Cardiac muscle cell (in vitro differentiated cells and primary cell): Measurements from ENCODE around the gene CR1L. TPM values are rescaled to one million over a fixed set of nuclear protein-coding genes. Genes with fewer than 3 reads are reported as not detected.
A peak's percentile ranks its signal among the peaks of the same experiment; 100 is the strongest.
"Not testable (repeated sequence)": the region's sequence is repeated elsewhere in the genome, so short reads cannot be mapped to it uniquely, and the experiment has no call there.

Experiments used
- DNase-seq, 2 donors: peaks; one replicate each; pipeline versions ENCODE4 v3.0.0 to v3.0.0-alpha.2; 2010 to 2017; ENCODE audit warnings: low read depth in 1 of 2, low spot score in 1 of 2
- H3K27ac ChIP-seq: fragments of 200-600 bp; sonication (generic); 2 replicates; pipeline ENCODE4 v1.5.1; 2016
- H3K27me3 ChIP-seq: fragments of 200-600 bp; sonication (generic); 2 replicates; pipeline ENCODE4 v1.6.0; 2016; ENCODE audit warnings: control low read depth
- H3K36me3 ChIP-seq: fragments of 200-600 bp; sonication (generic); 2 replicates; pipeline ENCODE4 v1.5.1; 2016; ENCODE audit warnings: control low read depth
- H3K4me1 ChIP-seq: fragments of 200-600 bp; sonication (generic); 2 replicates; pipeline ENCODE4 v1.8.1; 2017; ENCODE audit warnings: low read depth, mild to moderate bottlenecking, mixed run types
- H3K4me3 ChIP-seq: fragments of 200-600 bp; sonication (generic); 2 replicates; pipeline ENCODE4 v1.5.1; 2016; ENCODE audit warnings: mild to moderate bottlenecking
- H3K9me3 ChIP-seq: fragments of 200-600 bp; sonication (generic); 2 replicates; pipeline ENCODE4 v1.5.1; 2017; ENCODE audit warnings: low read depth, mild to moderate bottlenecking, control low read depth
- polyA plus RNA-seq: library from polyadenylated mRNA; unstranded; fragments of >200 nt; fragmentation: Nextera tagmentation; extraction: Ambion mirVana; gene quantifications from 2 replicates; pipeline ENCODE4 v1.2.1, GENCODE V29; 2016
- total RNA-seq: library from RNA; depleted of rRNA; stranded (reverse); fragments of >200 nt; gene quantifications from 2 replicates; pipeline ENCODE4 v1.2.3, GENCODE V29; 2016
- TF ChIP-seq, protein P1 (sequence below): IDR thresholded peaks from 2 replicates; pipeline ENCODE4 v1.5.1; 2012; ENCODE audit warnings: low read depth, mild to moderate bottlenecking, low read length

CR1L gene
- total and polyA plus RNA-seq, 2 experiments from 2014 or later: not detected

GRCh38 chr1:207631137-207631536 lies 13.8 kb upstream of the CR1L start:
- Histone ChIP-seq H3K9me3 (no peaks in the 10 kb centered on the region), H3K27ac (no peak overlapping the region), H3K27me3 (no peaks in the 10 kb centered on the region), H3K4me1 (no peaks in the 10 kb centered on the region), H3K4me3 (no peak overlapping the region), H3K36me3 (no peaks in the 10 kb centered on the region)
- DNase-seq: no peak
- TF ChIP-seq, protein P1, sequence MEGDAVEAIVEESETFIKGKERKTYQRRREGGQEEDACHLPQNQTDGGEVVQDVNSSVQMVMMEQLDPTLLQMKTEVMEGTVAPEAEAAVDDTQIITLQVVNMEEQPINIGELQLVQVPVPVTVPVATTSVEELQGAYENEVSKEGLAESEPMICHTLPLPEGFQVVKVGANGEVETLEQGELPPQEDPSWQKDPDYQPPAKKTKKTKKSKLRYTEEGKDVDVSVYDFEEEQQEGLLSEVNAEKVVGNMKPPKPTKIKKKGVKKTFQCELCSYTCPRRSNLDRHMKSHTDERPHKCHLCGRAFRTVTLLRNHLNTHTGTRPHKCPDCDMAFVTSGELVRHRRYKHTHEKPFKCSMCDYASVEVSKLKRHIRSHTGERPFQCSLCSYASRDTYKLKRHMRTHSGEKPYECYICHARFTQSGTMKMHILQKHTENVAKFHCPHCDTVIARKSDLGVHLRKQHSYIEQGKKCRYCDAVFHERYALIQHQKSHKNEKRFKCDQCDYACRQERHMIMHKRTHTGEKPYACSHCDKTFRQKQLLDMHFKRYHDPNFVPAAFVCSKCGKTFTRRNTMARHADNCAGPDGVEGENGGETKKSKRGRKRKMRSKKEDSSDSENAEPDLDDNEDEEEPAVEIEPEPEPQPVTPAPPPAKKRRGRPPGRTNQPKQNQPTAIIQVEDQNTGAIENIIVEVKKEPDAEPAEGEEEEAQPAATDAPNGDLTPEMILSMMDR: no peak

DNA sequence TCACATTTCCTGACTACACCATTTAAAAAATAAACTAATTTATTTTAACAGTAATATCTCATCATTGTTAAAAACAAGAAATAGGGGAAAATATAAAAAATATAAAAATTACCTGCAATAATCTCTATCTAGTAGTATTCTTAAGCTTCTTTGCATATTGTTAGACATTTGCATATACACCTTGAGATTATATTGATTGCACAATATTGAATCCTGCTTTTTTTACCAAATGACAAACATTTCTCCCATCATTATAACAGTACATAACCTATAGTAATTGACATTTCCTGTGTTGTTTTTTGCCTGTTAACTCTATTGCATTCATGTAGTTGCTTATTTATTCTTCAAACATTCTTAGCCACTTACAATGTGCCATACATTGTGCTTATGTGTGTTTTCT lies 11.7 kb upstream of the CR1L start:
- TF ChIP-seq, protein P1: no peak
- Histone ChIP-seq H3K36me3 (no peaks in the 10 kb centered on the region), H3K4me3 (no peak overlapping the region), H3K9me3 (no peaks in the 10 kb centered on the region), H3K4me1 (no peaks in the 10 kb centered on the region), H3K27me3 (no peaks in the 10 kb centered on the region), H3K27ac (no peak overlapping the region)
- no peak for DNase-seq

DNA sequence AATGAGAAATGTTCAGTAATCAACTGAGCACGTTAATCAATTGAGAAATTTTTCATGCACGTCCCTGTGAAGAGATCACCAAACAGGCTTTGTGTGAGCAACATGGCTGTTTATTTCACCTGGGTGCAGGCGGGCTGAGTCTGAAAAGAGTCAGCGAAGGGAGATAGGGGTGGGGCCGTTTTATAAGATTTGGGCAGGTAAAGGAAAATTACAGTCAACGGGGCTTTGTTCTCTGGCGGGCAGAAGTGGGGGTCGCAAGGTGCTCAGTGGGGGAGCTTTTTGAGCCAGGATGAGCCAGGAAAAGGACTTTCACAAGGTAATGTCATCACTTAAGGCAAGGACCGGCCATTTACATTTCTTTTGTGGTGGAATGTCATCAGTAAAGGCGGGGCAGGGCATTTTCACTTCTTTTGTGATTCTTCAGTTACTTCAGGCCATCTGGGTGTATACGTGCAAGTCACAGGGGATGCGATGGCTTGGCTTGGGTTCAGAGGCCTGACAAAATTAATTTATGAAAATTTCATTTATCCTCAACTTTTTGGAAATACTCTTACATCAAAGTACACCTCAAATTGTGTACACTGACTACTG lies 11.1 kb upstream of the CR1L start:
- not testable (repeated sequence) for DNase-seq, H3K27me3 ChIP-seq, H3K36me3 ChIP-seq, H3K27ac ChIP-seq, H3K9me3 ChIP-seq, H3K4me1 ChIP-seq, H3K4me3 ChIP-seq

GRCh38 chr1:207634293-207634692 lies 10.6 kb upstream of the CR1L start:
- not testable (repeated sequence) for H3K27me3 ChIP-seq, H3K27ac ChIP-seq, H3K4me3 ChIP-seq

GRCh38 chr1:207635569-207636186 lies 9.3 kb upstream of the CR1L start:
- H3K9me3 ChIP-seq, H3K4me3 ChIP-seq, H3K4me1 ChIP-seq, H3K27me3 ChIP-seq, H3K27ac ChIP-seq, DNase-seq, H3K36me3 ChIP-seq: not testable (repeated sequence)

More at GRCh38 chr1:207634293-207634692, 10.6 kb upstream of the CR1L start:
- H3K36me3 ChIP-seq, DNase-seq, H3K9me3 ChIP-seq, H3K4me1 ChIP-seq: not testable (repeated sequence)

DNA sequence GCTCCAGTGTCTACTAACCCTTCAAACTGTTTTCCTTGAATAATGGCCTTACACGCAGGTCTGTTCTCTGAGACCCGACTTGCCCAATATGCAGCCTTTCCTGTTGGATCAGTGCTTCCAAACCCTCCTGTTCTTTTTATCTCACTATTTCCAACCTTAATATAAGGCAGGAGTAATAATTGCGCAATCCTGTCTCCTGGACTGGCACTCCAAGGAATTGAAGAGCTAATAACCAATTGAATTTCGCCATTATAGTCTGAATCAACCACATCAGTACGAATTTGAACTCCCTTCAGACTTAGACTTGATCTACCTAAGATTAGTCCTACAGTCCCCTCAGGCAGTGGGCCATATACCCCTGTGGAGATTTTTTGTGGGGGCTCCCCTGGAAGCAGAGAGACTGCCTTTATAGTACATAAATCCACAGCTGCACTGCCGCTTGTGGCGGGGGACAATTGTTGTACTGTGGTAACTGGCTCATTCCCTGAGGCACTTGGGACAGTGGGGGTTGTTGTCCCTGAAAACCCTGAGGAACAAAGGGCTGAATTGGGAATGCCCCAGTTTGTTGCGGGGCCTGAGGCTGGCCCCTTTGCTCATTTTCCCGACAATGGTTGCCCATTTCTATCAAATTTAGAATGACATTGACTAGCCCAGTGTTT lies 6.3 kb upstream of the CR1L start:
- H3K27ac ChIP-seq, DNase-seq, H3K36me3 ChIP-seq: not testable (repeated sequence)

GRCh38 chr1:207639362-207639761 lies 5.6 kb upstream of the CR1L start:
- not testable (repeated sequence) for DNase-seq, H3K36me3 ChIP-seq, H3K27me3 ChIP-seq, H3K27ac ChIP-seq, H3K4me1 ChIP-seq, H3K9me3 ChIP-seq, H3K4me3 ChIP-seq

More for the DNA sequence above, 6.3 kb upstream of the CR1L start:
- not testable (repeated sequence) for H3K4me3 ChIP-seq, H3K9me3 ChIP-seq, H3K27me3 ChIP-seq, H3K4me1 ChIP-seq

- Histone ChIP-seq H3K4me3 (peak overlapping the region; percentile 42), H3K27me3 (peaks cover 12% of the 10 kb centered on the region), H3K36me3 (no peaks in the 10 kb centered on the region), H3K9me3 (no peaks in the 10 kb centered on the region), H3K4me1 (no peaks in the 10 kb centered on the region), H3K27ac (no peak overlapping the region)
- DNase-seq: no peak
- TF ChIP-seq, protein P1: no peak
These were observed 624 bp upstream of the CR1L start for GRCh38 chr1:207644166-207644851.
